ENCODE measurements around the gene DCAF10.

GRCh38 chr9:37880916-37881479 is 80.4 kb downstream of the DCAF10 start:
- no peak for TF ChIP-seq CTCF (IDR thresholded peaks at IDR 0.05 in 8 of 11, conservative IDR thresholded peaks at IDR 0.05 in 3 of 11)
- TF ChIP-seq POLR2AphosphoS5 (IDR thresholded peaks at IDR 0.05), result no peak
